Large intestine (tissue), 12 donors: ENCODE measurements around the gene SPX. TPM values are rescaled to one million over a fixed set of nuclear protein-coding genes. Genes with fewer than 3 reads are reported as not detected.

Experiments
- DNase-seq, 2 donors: peaks; one replicate each; pipeline versions ENCODE4 v3.0.0 to v3.0.0-alpha.2; 2013
- H3K27ac ChIP-seq: one replicate; pipeline ENCODE4 v1.5.1; 2013; ENCODE audit warnings: low read length
- H3K27me3 ChIP-seq: 2 replicates; pipeline ENCODE4 v1.6.1; 2013; ENCODE audit warnings: low read length; ENCODE audit not compliant: control insufficient read depth, insufficient read depth
- H3K36me3 ChIP-seq: 2 replicates; pipeline ENCODE4 v1.6.1; 2013; ENCODE audit warnings: low read length; ENCODE audit not compliant: control insufficient read depth, insufficient read depth
- H3K4me1 ChIP-seq: one replicate; pipeline ENCODE4 v1.6.1; 2013; ENCODE audit warnings: low read length; ENCODE audit not compliant: control insufficient read depth, insufficient read depth
- H3K4me3 ChIP-seq: one replicate; pipeline ENCODE4 v1.5.1; 2013; ENCODE audit warnings: low read length
- H3K9me3 ChIP-seq: one replicate; pipeline ENCODE4 v1.6.1; 2013; ENCODE audit warnings: mild to moderate bottlenecking, low read depth, low read length, moderate library complexity; ENCODE audit not compliant: control insufficient read depth
- WGBS: methylation state at CpG from one replicate; pipeline ENCODE4 v1.1.5; 2013; ENCODE audit warnings: low lambda C conversion rate; ENCODE audit not compliant: insufficient coverage; 5-methylcytosine and 5-hydroxymethylcytosine counted together
- long read RNA-seq, 11 donors: transcript quantifications; one replicate each; lab custom pipeline, GENCODE V29; 2026
- polyA plus RNA-seq: library from polyadenylated mRNA; unstranded; fragments of 120-200 nt; gene quantifications from one replicate; pipeline ENCODE4 v1.2.1, GENCODE V29; 2013

Gene SPX
- 3.5 TPM for polyA plus RNA-seq
- long read RNA-seq, donor 1, result 0 reads
- long read RNA-seq, donor 2, partial matches to known transcripts, result 0 of 1 reads
- long read RNA-seq, donor 2, other reads (novel, unspliced or antisense), result 0 of 1 reads
- long read RNA-seq, donor 3, result 0 reads
- long read RNA-seq, donor 4, result 0 reads
- long read RNA-seq, donor 5, result 0 reads
- long read RNA-seq, donor 6, result 0 reads
- long read RNA-seq, donor 7, partial matches to known transcripts, result 0 of 1 reads
- long read RNA-seq, donor 7, other reads (novel, unspliced or antisense), result 0 of 1 reads
- long read RNA-seq, donor 8, result 0 reads
- long read RNA-seq, donor 9, partial matches to known transcripts, result 0 of 1 reads
- long read RNA-seq, donor 9, other reads (novel, unspliced or antisense), result 0 of 1 reads
- long read RNA-seq, donor 10, partial matches to known transcripts, result 0 of 2 reads
- long read RNA-seq, donor 10, other reads (novel, unspliced or antisense), result 0 of 2 reads
- long read RNA-seq, donor 11, partial matches to known transcripts, result 0 of 1 reads
- long read RNA-seq, donor 11, other reads (novel, unspliced or antisense), result 0 of 1 reads

GRCh38 chr12:21526053-21526452 lies at the start of gene SPX:
SPX (plus strand) TSS chr12:21526296; CDS start chr12:21526473, 177 bp downstream.
- Histone ChIP-seq H3K9me3 (peaks cover 8% of the 10 kb centered on the region), H3K4me3 (peak within 1 kb of the TSS; percentile 49), H3K4me1 (no peaks in the 10 kb centered on the region), H3K27me3 (peaks cover 42% of the 10 kb centered on the region), H3K36me3 (no peaks in the 10 kb centered on the region), H3K27ac (no peak within 1 kb of the TSS)
- DNase-seq, result no peak
- no CpG with 5 or more reads among the region's 1 CpG for WGBS

GRCh38 chr12:21476949-21477348 lies 49.1 kb upstream of the SPX start:
- WGBS, result 100% methylated on average over 2 of the region's 3 CpGs
- no peak overlapping the region for H3K27ac ChIP-seq
- H3K9me3 ChIP-seq, result no peaks in the 10 kb centered on the region
- no peak for DNase-seq
- no peaks in the 10 kb centered on the region for H3K4me1 ChIP-seq
- peaks cover 35% of the 10 kb centered on the region for H3K36me3 ChIP-seq
- H3K4me3 ChIP-seq, result no peak overlapping the region
- H3K27me3 ChIP-seq, result no peaks in the 10 kb centered on the region

GRCh38 chr12:21478756-21479455 lies 47.2 kb upstream of the SPX start:
- no peak for DNase-seq
- Histone ChIP-seq H3K36me3 (peaks cover 33% of the 10 kb centered on the region), H3K4me1 (no peaks in the 10 kb centered on the region), H3K9me3 (no peaks in the 10 kb centered on the region), H3K4me3 (no peak overlapping the region), H3K27ac (no peak overlapping the region), H3K27me3 (no peaks in the 10 kb centered on the region)
- WGBS, result 96% methylated on average over 5 of the region's 10 CpGs

GRCh38 chr12:21483531-21483930 lies 42.6 kb upstream of the SPX start:
- WGBS, result 80% methylated on average over 2 of the region's 3 CpGs
- peaks cover 34% of the 10 kb centered on the region for H3K36me3 ChIP-seq
- H3K4me1 ChIP-seq, result no peaks in the 10 kb centered on the region
- no peaks in the 10 kb centered on the region for H3K27me3 ChIP-seq
- H3K9me3 ChIP-seq, result no peaks in the 10 kb centered on the region
- H3K27ac ChIP-seq, result no peak overlapping the region
- H3K4me3 ChIP-seq, result no peak overlapping the region
- no peak for DNase-seq

GRCh38 chr12:21485998-21486397 lies 40.1 kb upstream of the SPX start:
- DNase-seq, result no peak
- peaks cover 23% of the 10 kb centered on the region for H3K36me3 ChIP-seq
- H3K27ac ChIP-seq, result no peak overlapping the region
- no peak overlapping the region for H3K4me3 ChIP-seq
- H3K9me3 ChIP-seq, result no peaks in the 10 kb centered on the region
- H3K4me1 ChIP-seq, result no peaks in the 10 kb centered on the region
- no peaks in the 10 kb centered on the region for H3K27me3 ChIP-seq

GRCh38 chr12:21499765-21500164 lies 26.3 kb upstream of the SPX start:
- peaks cover 12% of the 10 kb centered on the region for H3K4me1 ChIP-seq
- H3K27ac ChIP-seq, result no peak overlapping the region
- no peaks in the 10 kb centered on the region for H3K27me3 ChIP-seq
- no peaks in the 10 kb centered on the region for H3K9me3 ChIP-seq
- no peak for DNase-seq
- H3K4me3 ChIP-seq, result no peak overlapping the region
- H3K36me3 ChIP-seq, result peaks cover 30% of the 10 kb centered on the region
- WGBS, result 100% methylated on average over 2 of the region's 2 CpGs

- H3K9me3 ChIP-seq, result no peaks in the 10 kb centered on the region
- peaks cover 12% of the 10 kb centered on the region for H3K4me1 ChIP-seq
- H3K36me3 ChIP-seq, result peaks cover 22% of the 10 kb centered on the region
- DNase-seq, result no peak
- peak overlapping the region; percentile 62 for H3K27ac ChIP-seq
- WGBS, result no CpG with 5 or more reads among the region's 8 CpGs
- peak overlapping the region; percentile 94 for H3K4me3 ChIP-seq
- no peaks in the 10 kb centered on the region for H3K27me3 ChIP-seq
These were observed 25.3 kb upstream of the SPX start for GRCh38 chr12:21500786-21501257.

- H3K9me3 ChIP-seq, result no peaks in the 10 kb centered on the region
- H3K4me1 ChIP-seq, result peaks cover 12% of the 10 kb centered on the region
- peak; percentile 96 to 97 for DNase-seq
- WGBS, result no CpG with 5 or more reads among the region's 61 CpGs
- H3K27ac ChIP-seq, result peak within 1 kb of the TSS; percentile 77
- no peaks in the 10 kb centered on the region for H3K27me3 ChIP-seq
- H3K36me3 ChIP-seq, result peaks cover 16% of the 10 kb centered on the region
- peak within 1 kb of the TSS; percentile 94 for H3K4me3 ChIP-seq
These were observed 24.6 kb upstream of the SPX start, which contains the start of the genes GOLT1B and RECQL for GRCh38 chr12:21501258-21502163. GOLT1B (plus strand) TSS chr12:21501789; CDS start chr12:21501924, 135 bp downstream. RECQL (minus strand) TSS chr12:21501635; CDS start chr12:21499570, 2,065 bp downstream.

GRCh38 chr12:21502164-21502496 lies 24.0 kb upstream of the SPX start:
- peak overlapping the region; percentile 94 for H3K4me3 ChIP-seq
- peaks cover 9% of the 10 kb centered on the region for H3K36me3 ChIP-seq
- no peaks in the 10 kb centered on the region for H3K9me3 ChIP-seq
- peak overlapping the region; percentile 77 for H3K27ac ChIP-seq
- 6% methylated on average over 2 of the region's 14 CpGs for WGBS
- H3K27me3 ChIP-seq, result no peaks in the 10 kb centered on the region
- peaks cover 12% of the 10 kb centered on the region for H3K4me1 ChIP-seq
- DNase-seq, result peak in 1 of 2 donors; percentile 3

GRCh38 chr12:21502872-21503271 lies 23.2 kb upstream of the SPX start:
- Histone ChIP-seq H3K27ac (no peak overlapping the region), H3K27me3 (no peaks in the 10 kb centered on the region), H3K4me3 (peak overlapping the region; percentile 94), H3K36me3 (peaks cover 5% of the 10 kb centered on the region), H3K9me3 (no peaks in the 10 kb centered on the region), H3K4me1 (peaks cover 12% of the 10 kb centered on the region)
- no peak for DNase-seq
- WGBS, result 80% methylated on average over 1 of the region's 1 CpG
